Type B pancreatic cell (in vitro differentiated cells): ENCODE results near the gene PRMT3. TPM values are rescaled to one million over a fixed set of nuclear protein-coding genes. Genes with fewer than 3 reads are reported as not detected.
A peak's percentile ranks its signal among the peaks of the same experiment; 100 is the strongest.
"Not testable (repeated sequence)": the region's sequence is repeated elsewhere in the genome, so short reads cannot be mapped to it uniquely, and the experiment has no call there.

Source experiments
- DNase-seq: peaks from one replicate; pipeline ENCODE4 v3.0.0; 2021; ENCODE audit warnings: mixed read lengths; ENCODE audit not compliant: unreplicated experiment; ENCODE audit errors: extremely low spot score
- H3K27ac Mint-ChIP-seq: 2 replicates; pipeline ENCODE4 v1.8.0; 2021; ENCODE audit warnings: mild to moderate bottlenecking, mixed read lengths
- H3K27me3 Mint-ChIP-seq: 2 replicates; pipeline ENCODE4 v1.8.0; 2021; ENCODE audit warnings: mixed read lengths
- H3K36me3 Mint-ChIP-seq: 2 replicates; pipeline ENCODE4 v1.8.0; 2021; ENCODE audit warnings: mixed read lengths
- H3K4me1 Mint-ChIP-seq: one replicate; pipeline ENCODE4 v1.8.0; 2021; ENCODE audit warnings: mixed read lengths; ENCODE audit not compliant: unreplicated experiment
- H3K4me3 Mint-ChIP-seq: 2 replicates; pipeline ENCODE4 v1.8.0; 2021; ENCODE audit warnings: mild to moderate bottlenecking, mixed read lengths
- H3K9me3 Mint-ChIP-seq: 2 replicates; pipeline ENCODE4 v1.8.0; 2021; ENCODE audit warnings: mixed read lengths
- total RNA-seq: library from RNA; stranded (reverse); gene quantifications from 2 replicates; pipeline ENCODE4 v1.2.1, GENCODE V29; 2021; ENCODE audit warnings: low replicate concordance
- TF ChIP-seq, protein P1 (sequence below): fragments of 200-600 bp; sonication (generic); conservative IDR thresholded peaks from 2 replicates; pipeline ENCODE4 v1.5.0; 2021; ENCODE audit warnings: antibody characterized with exemption, mild to moderate bottlenecking

The PRMT3 gene
- total RNA-seq, 1 donor from 2014 or later, result 15.4 TPM

- Mint-ChIP-seq H3K27me3 (peaks cover 1% of the 10 kb centered on the region), H3K9me3 (no peaks in the 10 kb centered on the region), H3K4me3 (no peak overlapping the region), H3K36me3 (no peaks in the 10 kb centered on the region), H3K4me1 (peaks cover 5% of the 10 kb centered on the region), H3K27ac (no peak overlapping the region)
- TF ChIP-seq, protein P1, sequence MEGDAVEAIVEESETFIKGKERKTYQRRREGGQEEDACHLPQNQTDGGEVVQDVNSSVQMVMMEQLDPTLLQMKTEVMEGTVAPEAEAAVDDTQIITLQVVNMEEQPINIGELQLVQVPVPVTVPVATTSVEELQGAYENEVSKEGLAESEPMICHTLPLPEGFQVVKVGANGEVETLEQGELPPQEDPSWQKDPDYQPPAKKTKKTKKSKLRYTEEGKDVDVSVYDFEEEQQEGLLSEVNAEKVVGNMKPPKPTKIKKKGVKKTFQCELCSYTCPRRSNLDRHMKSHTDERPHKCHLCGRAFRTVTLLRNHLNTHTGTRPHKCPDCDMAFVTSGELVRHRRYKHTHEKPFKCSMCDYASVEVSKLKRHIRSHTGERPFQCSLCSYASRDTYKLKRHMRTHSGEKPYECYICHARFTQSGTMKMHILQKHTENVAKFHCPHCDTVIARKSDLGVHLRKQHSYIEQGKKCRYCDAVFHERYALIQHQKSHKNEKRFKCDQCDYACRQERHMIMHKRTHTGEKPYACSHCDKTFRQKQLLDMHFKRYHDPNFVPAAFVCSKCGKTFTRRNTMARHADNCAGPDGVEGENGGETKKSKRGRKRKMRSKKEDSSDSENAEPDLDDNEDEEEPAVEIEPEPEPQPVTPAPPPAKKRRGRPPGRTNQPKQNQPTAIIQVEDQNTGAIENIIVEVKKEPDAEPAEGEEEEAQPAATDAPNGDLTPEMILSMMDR, result no peak
- no peak for DNase-seq
Measured at GRCh38 chr11:20372081-20372626, 15.4 kb upstream of the PRMT3 start.

GRCh38 chr11:20373147-20373546, 14.4 kb upstream of the PRMT3 start:
- Mint-ChIP-seq H3K27ac (no peak overlapping the region), H3K4me1 (peaks cover 5% of the 10 kb centered on the region), H3K4me3 (no peak overlapping the region), H3K27me3 (no peaks in the 10 kb centered on the region), H3K36me3 (no peaks in the 10 kb centered on the region), H3K9me3 (no peaks in the 10 kb centered on the region)
- TF ChIP-seq, protein P1, result no peak
- DNase-seq, result no peak

- no peak for DNase-seq
- Mint-ChIP-seq H3K27me3 (no peaks in the 10 kb centered on the region), H3K9me3 (no peaks in the 10 kb centered on the region), H3K27ac (no peak overlapping the region), H3K4me3 (no peak overlapping the region), H3K4me1 (peaks cover 5% of the 10 kb centered on the region), H3K36me3 (no peaks in the 10 kb centered on the region)
- TF ChIP-seq, protein P1, result no peak
Measured at GRCh38 chr11:20373568-20374209, 13.8 kb upstream of the PRMT3 start.

GRCh38 chr11:20374741-20375300, 12.7 kb upstream of the PRMT3 start:
- Mint-ChIP-seq H3K4me1 (peaks cover 5% of the 10 kb centered on the region), H3K36me3 (no peaks in the 10 kb centered on the region), H3K9me3 (no peaks in the 10 kb centered on the region), H3K27ac (peak overlapping the region; percentile 81), H3K4me3 (peak overlapping the region; percentile 11), H3K27me3 (no peaks in the 10 kb centered on the region)
- TF ChIP-seq, protein P1, result no peak
- no peak for DNase-seq

- no peaks in the 10 kb centered on the region for H3K9me3 Mint-ChIP-seq
- no peak for DNase-seq
- H3K4me1 Mint-ChIP-seq, result peaks cover 5% of the 10 kb centered on the region
- no peak overlapping the region for H3K4me3 Mint-ChIP-seq
- TF ChIP-seq, protein P1, result no peak
- H3K27me3 Mint-ChIP-seq, result no peaks in the 10 kb centered on the region
- no peaks in the 10 kb centered on the region for H3K36me3 Mint-ChIP-seq
- no peak overlapping the region for H3K27ac Mint-ChIP-seq
Measured at GRCh38 chr11:20376162-20376730, 11.3 kb upstream of the PRMT3 start.

GRCh38 chr11:20385996-20386395, 1.5 kb upstream of the PRMT3 start:
- not testable (repeated sequence) for H3K27me3 Mint-ChIP-seq, H3K9me3 Mint-ChIP-seq, DNase-seq, H3K36me3 Mint-ChIP-seq, H3K4me1 Mint-ChIP-seq
- peak overlapping the region; percentile 71 for H3K4me3 Mint-ChIP-seq
- H3K27ac Mint-ChIP-seq, result peak overlapping the region; percentile 62
